Activated T-cell treated with anti-CD3 and anti-CD28 coated beads, Interleukin-2, amount 50 U/mL, for 1 hour (primary cell): Measurements from ENCODE around the gene CAPS2.

Source experiments
- DNase-seq: peaks from one replicate; pipeline ENCODE4 v3.0.0-alpha.2; 2020

CAPS2 gene

GRCh38 chr12:75302781-75303180 lies 27.3 kb downstream of the CAPS2 start:
- no peak for DNase-seq

GRCh38 chr12:75302225-75302624 lies 27.9 kb downstream of the CAPS2 start:
- DNase-seq: no peak

DNA sequence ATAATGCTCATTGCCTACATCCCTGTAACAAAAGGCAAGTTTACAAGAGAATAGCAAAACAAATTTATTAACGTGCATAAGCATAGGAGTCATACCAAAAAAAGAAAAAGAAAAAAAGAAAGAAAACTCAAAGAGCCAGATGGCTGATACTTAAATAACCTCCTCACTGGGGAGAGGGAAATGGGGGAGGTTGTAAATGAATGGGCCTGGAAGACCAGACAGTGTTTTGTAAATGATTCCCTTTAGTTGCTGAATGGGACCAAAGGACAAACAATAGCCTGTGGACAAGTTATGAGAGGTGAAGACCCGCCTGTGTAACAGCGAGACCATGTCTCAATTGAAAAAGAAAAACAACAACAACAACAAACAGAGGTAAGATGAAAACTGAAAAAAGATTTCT lies 35.3 kb downstream of the CAPS2 start:
- DNase-seq: no peak

DNA sequence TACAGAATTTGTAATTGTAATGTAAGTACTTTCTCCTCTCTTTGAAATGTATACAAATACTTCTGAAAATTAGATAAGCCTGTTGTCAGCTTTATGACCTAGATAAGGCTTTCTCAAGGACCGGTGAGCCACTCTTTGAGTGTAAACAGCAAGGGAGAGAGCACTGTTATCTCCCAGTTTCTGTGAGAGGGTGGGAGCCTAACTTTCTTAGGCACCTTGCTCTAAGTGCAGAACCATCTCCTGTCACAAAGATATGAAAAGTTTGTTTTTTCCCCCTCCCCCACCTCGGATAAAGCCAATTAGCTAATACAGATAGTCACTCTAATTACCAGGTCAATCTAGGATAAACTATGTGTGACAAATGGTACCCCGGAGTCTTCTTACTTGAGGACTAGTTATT lies 35.8 kb downstream of the CAPS2 start:
- no peak for DNase-seq

DNA sequence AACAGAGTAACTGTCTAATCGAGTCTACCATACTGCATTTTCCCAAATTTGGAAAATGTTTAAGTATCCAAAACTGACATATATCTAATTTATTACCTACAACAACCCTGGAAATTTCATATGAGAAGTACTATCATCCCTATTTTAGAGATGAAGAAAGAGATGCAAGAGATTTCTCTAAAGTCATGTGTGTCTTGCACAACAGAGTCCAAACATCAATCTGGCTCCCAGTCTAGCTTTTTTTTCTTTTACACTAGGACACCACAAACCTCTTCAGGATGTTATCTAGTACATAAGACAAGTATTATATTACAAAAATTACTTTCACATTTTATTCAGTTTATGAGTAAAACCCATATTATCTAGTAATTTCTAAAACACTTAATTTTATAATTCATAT lies 39.1 kb downstream of the CAPS2 start:
- DNase-seq: no peak

GRCh38 chr12:75289753-75290152 lies 40.4 kb downstream of the CAPS2 start:
- DNase-seq: no peak

GRCh38 chr12:75288860-75289259 lies 41.3 kb downstream of the CAPS2 start:
- no peak for DNase-seq

DNA sequence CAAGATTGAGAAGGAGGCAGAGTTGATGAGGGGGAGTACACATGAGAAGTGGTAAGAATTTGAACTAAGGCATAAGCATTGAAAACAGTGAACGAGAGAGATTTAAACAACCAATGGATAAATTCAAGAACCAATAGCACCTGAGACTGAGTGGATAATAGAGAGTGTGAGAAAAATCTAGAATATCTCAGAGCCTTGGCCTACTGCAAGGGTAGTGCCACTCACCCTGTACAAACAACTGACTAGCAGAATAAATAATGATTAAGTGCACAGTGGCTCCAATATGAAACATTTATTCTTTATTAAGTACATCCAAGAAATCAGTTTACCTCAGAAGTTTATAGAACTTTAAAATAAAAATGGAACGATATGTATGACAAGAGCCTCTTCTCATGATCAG lies 54.4 kb downstream of the CAPS2 start:
- DNase-seq: no peak

DNA sequence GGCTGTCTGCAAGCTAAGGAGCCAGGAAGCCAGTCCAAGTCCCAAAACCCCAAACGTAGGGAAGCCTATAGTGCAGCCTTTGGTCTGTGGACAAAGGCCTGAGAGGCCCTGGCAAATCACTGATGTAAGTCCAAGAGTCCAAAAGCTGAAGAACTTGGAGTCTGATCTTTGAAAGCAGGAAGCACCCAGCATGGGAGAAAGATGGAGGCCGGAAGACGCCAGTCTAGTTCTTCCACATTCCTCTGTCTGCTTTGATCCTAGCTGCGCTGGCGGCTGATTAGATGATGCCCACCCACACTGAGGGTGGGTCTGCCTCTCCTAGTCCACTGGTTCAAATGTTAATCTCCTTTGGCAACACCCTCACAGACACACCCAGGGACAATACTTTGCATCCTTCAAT lies 58.5 kb downstream of the CAPS2 start:
- no peak for DNase-seq

DNA sequence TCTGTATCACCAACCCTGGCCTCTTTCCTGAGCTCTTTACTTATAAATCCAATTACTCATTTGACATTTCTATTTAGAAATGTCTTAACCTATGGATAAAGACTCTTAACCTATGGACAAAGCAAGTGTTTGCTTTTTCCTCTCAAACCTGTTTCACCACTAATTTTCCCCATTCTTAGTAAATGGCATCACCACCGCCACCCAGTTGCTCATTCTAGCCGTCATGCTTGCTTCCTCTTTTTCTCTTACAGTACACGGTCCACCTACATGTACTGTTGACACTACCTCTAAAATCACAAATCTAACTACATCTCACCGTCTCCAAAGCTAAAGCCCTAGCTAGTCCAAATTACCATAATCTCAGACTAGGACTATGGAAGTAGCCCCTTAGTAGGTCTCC lies 60.0 kb downstream of the CAPS2 start:
- no peak for DNase-seq

DNA sequence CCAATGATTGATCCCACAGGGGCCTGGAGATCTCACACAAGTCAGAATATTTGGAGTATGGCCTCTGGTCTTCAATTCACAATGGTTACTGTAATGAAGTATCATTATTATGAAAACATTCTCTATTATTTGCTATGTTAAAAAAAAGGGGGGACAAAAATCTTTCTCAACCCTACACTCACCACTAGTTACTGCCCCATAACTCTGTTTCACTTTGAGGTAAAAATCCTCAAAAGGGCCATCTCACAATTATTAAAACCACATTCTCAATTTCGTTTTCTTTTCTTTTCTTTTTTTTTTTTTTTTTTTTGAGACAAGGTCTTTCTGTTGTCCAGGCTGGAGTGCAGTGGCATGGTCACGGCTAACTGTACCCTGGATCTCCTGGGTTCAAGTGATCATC lies 60.9 kb downstream of the CAPS2 start:
- no peak for DNase-seq

GRCh38 chr12:75260316-75260715 lies 69.8 kb downstream of the CAPS2 start:
- no peak for DNase-seq

- DNase-seq: no peak
Observed at GRCh38 chr12:75259143-75259542, 71.0 kb downstream of the CAPS2 start.

DNA sequence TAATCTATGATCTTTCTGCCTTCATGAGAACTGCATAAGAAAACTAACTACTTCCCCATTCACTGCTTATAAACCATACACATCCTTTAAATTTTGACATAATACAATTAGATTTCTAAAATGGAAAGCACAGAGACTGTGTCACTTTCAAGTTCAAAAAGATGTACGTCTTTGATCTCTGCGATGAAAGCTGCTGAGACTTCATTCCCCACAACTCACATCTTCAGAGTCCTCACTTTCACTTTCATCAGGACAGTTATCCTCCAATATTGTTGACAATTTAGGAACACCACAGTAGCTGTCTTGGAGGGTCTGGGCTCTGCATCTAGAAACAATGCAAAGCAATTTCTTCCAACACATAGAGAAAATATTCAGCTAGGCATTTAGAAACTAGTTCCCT lies 72.6 kb downstream of the CAPS2 start:
- DNase-seq: no peak

DNA sequence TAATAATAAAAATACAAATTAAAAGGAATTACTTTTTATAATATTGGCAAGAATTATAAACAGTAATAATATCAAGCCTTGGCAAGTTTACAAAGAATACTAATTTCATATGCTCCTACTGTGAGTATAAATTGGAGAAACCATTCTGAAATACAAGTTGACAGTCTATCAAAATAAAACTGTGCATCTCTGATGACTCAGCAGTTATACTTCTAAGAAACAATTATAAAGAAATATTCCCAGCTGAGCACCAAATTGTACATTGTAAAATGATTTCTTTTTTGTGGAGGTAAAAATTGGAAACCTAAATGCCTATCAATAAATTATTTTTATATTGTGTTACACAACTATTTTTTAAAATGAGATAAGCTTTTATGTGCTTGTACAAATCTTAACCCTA lies 85.0 kb downstream of the CAPS2 start:
- DNase-seq: no peak

GRCh38 chr12:75239987-75240386 lies 90.1 kb downstream of the CAPS2 start:
- no peak for DNase-seq

DNA sequence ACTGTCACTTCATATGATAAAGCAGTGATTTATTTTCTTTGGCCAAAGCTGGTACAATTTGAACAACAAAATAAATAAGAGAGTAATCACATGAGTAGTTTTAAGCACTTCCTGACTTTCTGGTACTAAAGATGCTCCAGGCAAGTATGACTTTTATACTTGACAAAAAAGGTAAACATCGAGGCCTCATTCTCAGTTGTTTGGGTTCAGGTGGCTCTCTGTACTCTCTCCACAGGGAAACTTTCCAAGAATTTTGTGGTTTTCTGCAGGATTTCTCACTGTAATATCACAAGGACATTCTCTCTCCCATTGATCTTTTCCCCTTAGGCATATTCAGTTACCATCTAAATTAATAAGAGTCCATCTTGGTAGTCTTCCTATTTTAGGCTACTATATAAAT lies 93.9 kb downstream of the CAPS2 start:
- no peak for DNase-seq

DNA sequence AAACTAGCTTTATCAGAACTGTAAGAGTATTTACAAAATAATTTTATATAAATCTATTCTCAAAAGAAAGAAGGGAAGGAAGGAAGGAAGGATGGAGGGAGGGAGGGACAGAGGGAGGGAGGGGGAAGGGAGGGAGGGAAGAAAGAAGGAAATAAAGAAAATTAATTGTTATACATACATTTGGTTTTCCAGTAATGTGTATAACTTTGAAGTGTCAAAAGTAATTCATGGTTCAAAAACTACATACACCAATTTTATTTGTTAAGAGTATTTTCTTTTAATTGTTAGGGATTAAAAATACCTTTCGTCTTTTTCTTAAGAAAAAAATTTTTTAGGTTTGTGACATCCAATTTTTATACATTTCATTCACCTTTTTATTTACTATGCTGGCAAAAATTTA lies 103.0 kb downstream of the CAPS2 start:
- no peak for DNase-seq
